ENCODE results near the gene MFN2.

- no peak for TF ChIP-seq CTCF (IDR thresholded peaks at IDR 0.05)
- no peak for TF ChIP-seq POLR2A (IDR thresholded peaks at IDR 0.05)
Observed at GRCh38 chr1:12040457-12041051, 60.3 kb downstream of the MFN2 start.
